IPS DF 6.9 (cell line): ENCODE measurements around the gene GGT7.
"Not testable (repeated sequence)": the region's sequence is repeated elsewhere in the genome, so short reads cannot be mapped to it uniquely, and the experiment has no call there.

Source experiments
- DNase-seq: peaks from one replicate; pipeline ENCODE4 v3.0.0-alpha.2; 2013; ENCODE audit warnings: low read depth, low spot score
- H3K27ac ChIP-seq: one replicate; pipeline ENCODE4 v1.5.1; 2013; ENCODE audit warnings: low read length, control low read depth
- H3K27me3 ChIP-seq: 2 replicates; pipeline ENCODE4 v1.6.1; 2013; ENCODE audit warnings: mild to moderate bottlenecking, low read length; ENCODE audit not compliant: control insufficient read depth, insufficient read depth
- H3K36me3 ChIP-seq: 2 replicates; pipeline ENCODE4 v1.6.1; 2013; ENCODE audit warnings: low read length; ENCODE audit not compliant: control insufficient read depth, insufficient read depth
- H3K4me1 ChIP-seq: 2 replicates; pipeline ENCODE4 v1.6.1; 2013; ENCODE audit warnings: low read length; ENCODE audit not compliant: control insufficient read depth, insufficient read depth
- H3K4me3 ChIP-seq: 2 replicates; pipeline ENCODE4 v1.5.1; 2013; ENCODE audit warnings: mild to moderate bottlenecking, low read length
- H3K9me3 ChIP-seq: 2 replicates; pipeline ENCODE4 v1.6.1; 2013; ENCODE audit warnings: low read length, inconsistent platforms; ENCODE audit not compliant: control insufficient read depth, insufficient read depth
- WGBS: extraction: QIAGEN DNeasy Blood & Tissue Kit; methylation state at CpG from one replicate; pipeline ENCODE4 v1.1.7; 2013; ENCODE audit warnings: mixed read lengths, missing lambda C conversion rate; ENCODE audit not compliant: insufficient read length, insufficient coverage; 5-methylcytosine and 5-hydroxymethylcytosine counted together

The GGT7 gene

GRCh38 chr20:34898129-34898528 is 25.5 kb upstream of the GGT7 start:
- not testable (repeated sequence) for H3K36me3 ChIP-seq, H3K27me3 ChIP-seq, H3K4me1 ChIP-seq, H3K27ac ChIP-seq, H3K4me3 ChIP-seq, H3K9me3 ChIP-seq, DNase-seq
- WGBS = no CpG with 5 or more reads among the region's 3 CpGs

- H3K27ac ChIP-seq = no peak overlapping the region
- no peaks in the 10 kb centered on the region for H3K27me3 ChIP-seq
- DNase-seq = no peak
- H3K4me1 ChIP-seq = no peaks in the 10 kb centered on the region
- H3K9me3 ChIP-seq = no peaks in the 10 kb centered on the region
- H3K4me3 ChIP-seq = no peak overlapping the region
- H3K36me3 ChIP-seq = no peaks in the 10 kb centered on the region
- no CpG with 5 or more reads among the region's 1 CpG for WGBS
Observed at GRCh38 chr20:34896086-34896621, 23.5 kb upstream of the GGT7 start.

- Histone ChIP-seq H3K4me1 (no peaks in the 10 kb centered on the region), H3K27me3 (no peaks in the 10 kb centered on the region), H3K4me3 (no peak overlapping the region), H3K36me3 (no peaks in the 10 kb centered on the region), H3K9me3 (no peaks in the 10 kb centered on the region), H3K27ac (no peak overlapping the region)
- DNase-seq = no peak
- no CpG with 5 or more reads among the region's 3 CpGs for WGBS
Observed at GRCh38 chr20:34895465-34895864, 22.8 kb upstream of the GGT7 start.

- Histone ChIP-seq H3K27me3 (no peaks in the 10 kb centered on the region), H3K9me3 (no peaks in the 10 kb centered on the region), H3K4me1 (no peaks in the 10 kb centered on the region), H3K4me3 (no peak overlapping the region), H3K36me3 (no peaks in the 10 kb centered on the region), H3K27ac (no peak overlapping the region)
- WGBS = no CpG with 5 or more reads among the region's 1 CpG
- DNase-seq = no peak
Observed at GRCh38 chr20:34894723-34895122, 22.1 kb upstream of the GGT7 start.

- no peak overlapping the region for H3K4me3 ChIP-seq
- H3K27me3 ChIP-seq = no peaks in the 10 kb centered on the region
- no peaks in the 10 kb centered on the region for H3K9me3 ChIP-seq
- H3K4me1 ChIP-seq = no peaks in the 10 kb centered on the region
- WGBS = no CpG with 5 or more reads among the region's 2 CpGs
- no peaks in the 10 kb centered on the region for H3K36me3 ChIP-seq
- no peak for DNase-seq
- H3K27ac ChIP-seq = no peak overlapping the region
Observed at GRCh38 chr20:34892671-34893070, 20.0 kb upstream of the GGT7 start.

GRCh38 chr20:34891166-34892062 is 18.8 kb upstream of the GGT7 start:
- no CpG with 5 or more reads among the region's 2 CpGs for WGBS
- no peaks in the 10 kb centered on the region for H3K36me3 ChIP-seq
- H3K9me3 ChIP-seq = no peaks in the 10 kb centered on the region
- no peak overlapping the region for H3K4me3 ChIP-seq
- H3K4me1 ChIP-seq = no peaks in the 10 kb centered on the region
- no peak overlapping the region for H3K27ac ChIP-seq
- no peaks in the 10 kb centered on the region for H3K27me3 ChIP-seq
- DNase-seq = no peak

GRCh38 chr20:34888468-34888867 is 15.8 kb upstream of the GGT7 start:
- Histone ChIP-seq H3K36me3 (no peaks in the 10 kb centered on the region), H3K27me3 (no peaks in the 10 kb centered on the region), H3K4me3 (no peak overlapping the region), H3K9me3 (no peaks in the 10 kb centered on the region), H3K27ac (no peak overlapping the region), H3K4me1 (no peaks in the 10 kb centered on the region)
- no CpG with 5 or more reads among the region's 1 CpG for WGBS
- no peak for DNase-seq

- WGBS = no CpG with 5 or more reads among the region's 3 CpGs
- Histone ChIP-seq H3K9me3 (no peaks in the 10 kb centered on the region), H3K27ac (no peak overlapping the region), H3K27me3 (no peaks in the 10 kb centered on the region), H3K4me1 (no peaks in the 10 kb centered on the region), H3K4me3 (no peak overlapping the region), H3K36me3 (no peaks in the 10 kb centered on the region)
- DNase-seq = no peak
Observed at GRCh38 chr20:34887023-34887422, 14.4 kb upstream of the GGT7 start.

GRCh38 chr20:34886122-34886521 is 13.5 kb upstream of the GGT7 start:
- DNase-seq = no peak
- H3K27me3 ChIP-seq = no peaks in the 10 kb centered on the region
- H3K4me3 ChIP-seq = no peak overlapping the region
- H3K9me3 ChIP-seq = no peaks in the 10 kb centered on the region
- H3K36me3 ChIP-seq = no peaks in the 10 kb centered on the region
- no peak overlapping the region for H3K27ac ChIP-seq
- WGBS = no CpG with 5 or more reads among the region's 3 CpGs
- H3K4me1 ChIP-seq = no peaks in the 10 kb centered on the region

- no peak for DNase-seq
- H3K27ac ChIP-seq = no peak overlapping the region
- no peaks in the 10 kb centered on the region for H3K9me3 ChIP-seq
- H3K36me3 ChIP-seq = no peaks in the 10 kb centered on the region
- H3K27me3 ChIP-seq = no peaks in the 10 kb centered on the region
- H3K4me3 ChIP-seq = no peak overlapping the region
- WGBS = no CpG with 5 or more reads among the region's 1 CpG
- H3K4me1 ChIP-seq = no peaks in the 10 kb centered on the region; the same call in 1 of the 2 replicates
Observed at GRCh38 chr20:34884260-34884659, 11.6 kb upstream of the GGT7 start.

- Histone ChIP-seq H3K9me3 (no peaks in the 10 kb centered on the region), H3K27me3 (no peaks in the 10 kb centered on the region), H3K27ac (no peak overlapping the region), H3K4me3 (no peak overlapping the region), H3K4me1 (no peaks in the 10 kb centered on the region; the same call in 1 of the 2 replicates), H3K36me3 (no peaks in the 10 kb centered on the region)
- WGBS = no CpG with 5 or more reads among the region's 4 CpGs
- DNase-seq = no peak
Observed at GRCh38 chr20:34883809-34884208, 11.2 kb upstream of the GGT7 start.
